GM18505 (cell line): Measurements from ENCODE around the gene S100A14.
A peak's percentile ranks its signal among the peaks of the same experiment; 100 is the strongest.

ENCODE experiments used
- ATAC-seq: cut with Tn5 transposase; IDR thresholded peaks from one replicate; pipeline ENCODE4 v1.9.1; 2021; ENCODE audit not compliant: unreplicated experiment
- POLR2A ChIP-seq: IDR thresholded peaks from 4 replicates; pipeline ENCODE4 v1.6.1; 2011; ENCODE audit warnings: borderline replicate concordance; ENCODE audit not compliant: insufficient read depth, insufficient read length; ENCODE audit errors: extremely low read depth

Gene S100A14

DNA sequence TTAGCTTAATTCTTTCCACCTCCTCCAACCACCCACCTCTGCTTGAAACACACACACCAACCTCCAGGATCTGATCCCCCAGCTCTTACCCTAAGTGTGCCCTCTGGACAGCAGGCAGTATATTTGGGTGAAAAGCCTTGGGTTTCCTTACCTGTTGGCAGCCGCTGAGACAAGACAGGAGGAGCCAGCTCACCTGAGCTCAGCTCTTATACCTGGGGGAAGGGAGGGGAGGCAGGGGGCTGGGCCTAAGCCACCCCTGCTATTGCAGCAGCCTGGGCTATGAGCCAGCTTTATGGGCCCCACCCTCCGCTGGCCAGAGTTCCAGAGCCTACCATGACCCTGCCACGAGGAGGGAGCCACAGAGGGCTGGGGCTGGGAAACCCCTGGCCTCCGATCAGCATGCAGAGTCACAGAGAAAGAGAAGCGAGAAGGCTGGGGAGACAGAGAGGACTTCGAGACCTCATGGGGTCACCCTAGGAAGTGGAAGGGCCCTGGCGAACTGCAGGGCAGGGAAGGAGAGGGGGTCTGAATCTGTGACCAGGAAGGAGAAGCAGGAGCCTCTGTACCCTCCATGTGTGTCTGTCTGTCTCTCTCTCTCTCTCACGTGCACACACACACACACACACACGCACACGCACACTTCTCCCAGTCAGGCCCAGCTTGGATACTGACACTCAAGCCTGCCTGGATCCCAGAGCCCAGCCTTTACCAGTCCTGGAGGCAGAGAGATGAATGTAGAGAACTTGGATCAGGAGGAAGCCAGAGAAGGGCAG is at the start of gene S100A14:
Gene S100A14 (minus strand): TSS at position 182 of the 773 bp plus-strand sequence. CDS start 467 bp downstream, outside the sequence.
- TF ChIP-seq POLR2A: no peak
- ATAC-seq: no peak

DNA sequence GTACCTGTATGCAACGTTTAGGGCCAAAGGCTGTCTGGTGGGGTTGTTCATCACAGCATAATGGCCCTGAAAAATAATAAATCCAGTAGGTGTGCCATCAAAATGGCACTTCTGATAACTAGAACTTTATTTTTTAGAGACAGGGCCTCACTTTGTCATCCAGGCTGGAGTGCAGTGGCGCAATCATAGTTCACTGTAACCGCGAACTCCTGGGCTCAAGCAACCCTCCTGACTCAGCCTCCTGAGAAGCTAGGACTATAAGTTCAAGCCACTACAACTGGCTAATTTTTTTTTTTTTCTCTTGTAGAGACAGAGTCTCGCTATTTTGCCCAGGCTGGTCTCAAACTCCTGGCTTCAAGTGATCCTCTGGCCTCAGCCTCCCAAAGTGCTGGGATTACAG is 47.1 kb upstream of the S100A14 start:
- no peak for TF ChIP-seq POLR2A
- ATAC-seq: no peak

- TF ChIP-seq POLR2A: no peak
- no peak for ATAC-seq
These were observed 46.1 kb upstream of the S100A14 start for GRCh38 chr1:153662269-153662668.

DNA sequence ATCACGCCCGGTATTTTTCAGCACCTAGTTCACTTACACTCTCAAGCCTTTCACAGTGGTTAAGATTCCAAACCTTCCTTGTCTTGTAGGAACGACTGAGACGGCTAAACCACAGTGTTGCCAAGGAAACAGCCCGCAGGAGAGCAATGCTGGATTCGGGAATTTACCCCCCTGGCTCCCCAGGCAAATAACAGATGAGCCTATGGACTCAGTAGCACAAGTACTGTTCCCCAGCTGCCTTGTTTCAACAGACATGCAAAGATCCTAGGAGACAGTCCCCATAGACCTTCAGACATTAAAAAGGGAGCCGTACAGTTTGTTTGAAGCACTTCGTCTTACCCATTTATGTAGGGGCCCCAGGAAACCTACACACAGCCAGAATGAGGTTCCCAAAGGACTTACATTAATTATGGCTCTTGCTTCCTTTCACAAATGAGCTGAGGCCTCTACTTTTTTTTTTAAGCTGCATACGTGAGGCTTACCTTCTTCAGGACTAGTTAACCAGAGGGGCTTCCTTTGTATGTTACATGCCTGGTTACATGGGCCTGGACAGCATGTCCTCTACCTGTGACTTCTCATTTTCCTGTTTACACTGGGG is 45.1 kb upstream of the S100A14 start:
- peak; percentile 22 for TF ChIP-seq POLR2A
- ATAC-seq: no peak

DNA sequence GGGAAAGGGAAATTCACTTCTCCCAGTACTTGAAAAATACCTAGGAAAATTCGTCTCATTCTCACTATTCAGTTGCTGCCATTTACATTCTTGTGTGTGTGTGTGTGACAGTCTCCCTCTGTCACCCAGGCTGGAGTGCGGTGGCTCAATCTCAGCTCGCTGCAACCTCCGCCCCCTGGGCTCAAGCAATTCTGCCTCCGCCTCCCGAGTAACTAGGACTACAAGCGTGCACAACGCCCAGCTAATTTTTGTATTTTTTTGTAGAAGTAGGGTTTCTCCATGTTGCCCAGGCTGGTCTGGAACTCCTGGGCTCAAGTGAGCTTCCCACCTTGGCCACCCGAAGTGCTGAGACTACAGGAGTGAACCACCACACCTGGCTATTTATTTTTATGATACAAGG is 43.5 kb upstream of the S100A14 start:
- no peak for TF ChIP-seq POLR2A
- no peak for ATAC-seq

DNA sequence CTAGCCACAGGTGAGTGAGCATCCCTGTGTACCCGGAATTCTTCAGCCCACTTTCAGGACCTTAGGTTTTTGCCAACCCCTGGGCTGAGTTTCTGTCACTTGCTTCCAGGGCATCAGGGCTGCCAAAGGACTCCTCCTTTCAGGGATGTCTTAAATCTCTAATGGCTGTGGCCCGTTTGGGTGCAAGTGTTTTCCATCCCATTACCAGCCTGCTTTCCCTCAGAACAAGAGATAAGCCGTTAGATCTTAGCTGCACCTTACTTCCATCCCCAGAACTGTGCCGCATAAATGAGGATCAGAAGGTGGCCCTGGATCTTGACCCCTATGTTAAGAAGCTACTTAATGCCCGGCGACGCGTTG is 43.0 kb upstream of the S100A14 start:
- ATAC-seq: no peak
- TF ChIP-seq POLR2A: no peak

DNA sequence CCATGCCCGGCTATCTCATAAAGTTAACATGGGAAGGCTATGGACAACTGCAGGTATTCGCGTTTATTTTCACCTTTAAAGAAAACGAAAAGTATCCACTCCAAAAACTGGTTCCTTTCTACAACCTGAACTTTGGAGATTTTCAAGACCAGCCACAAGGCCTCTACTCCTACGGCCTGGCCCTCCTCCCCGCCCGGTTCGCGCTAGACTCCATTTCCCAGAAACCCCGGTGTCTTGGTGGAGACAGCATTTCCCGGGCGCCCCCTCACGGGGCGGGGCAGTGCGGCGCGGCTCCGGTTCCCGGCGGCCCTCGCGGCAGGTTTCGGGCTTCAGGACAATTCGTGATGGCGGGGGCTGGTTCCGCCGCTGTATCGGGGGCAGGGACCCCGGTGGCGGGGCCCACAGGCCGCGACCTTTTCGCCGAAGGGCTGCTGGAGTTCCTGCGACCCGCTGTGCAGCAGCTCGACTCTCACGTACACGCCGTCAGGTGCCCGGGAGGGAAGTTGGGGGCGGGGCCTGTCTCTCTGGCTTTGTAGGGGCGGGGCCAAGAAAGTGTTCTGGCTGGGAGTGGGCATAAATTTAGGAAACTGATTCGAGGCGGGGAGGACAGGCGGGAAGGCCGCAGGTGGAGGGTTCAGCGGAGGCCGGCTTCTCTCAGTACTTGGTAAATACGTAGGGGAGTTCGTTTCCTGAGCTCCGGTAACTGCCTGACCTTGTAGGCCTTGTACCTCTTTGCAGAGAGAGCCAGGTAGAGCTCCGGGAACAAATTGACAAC is 42.5 kb upstream of the S100A14 start, which contains the start of gene SNAPIN:
Gene SNAPIN (plus strand): TSS at position 304 of the 775 bp plus-strand sequence. CDS start 41 bp downstream, at position 345.
- TF ChIP-seq POLR2A: peak; percentile 92
- peak; percentile 76 for ATAC-seq

DNA sequence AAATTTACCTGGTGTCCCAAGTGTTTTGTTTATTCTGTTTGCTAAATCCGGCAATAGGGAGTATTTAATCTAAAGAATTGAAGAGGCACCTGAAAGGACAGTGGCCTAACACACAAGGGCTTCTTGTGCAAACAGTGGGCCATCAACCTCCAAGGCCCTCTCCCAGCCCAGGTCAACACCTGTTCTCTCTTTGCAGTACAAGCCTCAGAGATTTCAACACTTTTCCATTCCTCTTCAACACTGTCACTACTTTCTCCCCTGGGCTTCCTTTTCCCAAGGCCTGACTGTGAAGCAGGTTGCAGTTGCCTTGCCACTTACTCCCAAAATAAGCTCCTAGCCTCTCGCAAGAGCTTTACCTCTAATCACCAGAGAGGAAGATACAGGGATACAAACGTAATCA is 39.2 kb upstream of the S100A14 start:
- no peak for ATAC-seq
- TF ChIP-seq POLR2A: no peak

DNA sequence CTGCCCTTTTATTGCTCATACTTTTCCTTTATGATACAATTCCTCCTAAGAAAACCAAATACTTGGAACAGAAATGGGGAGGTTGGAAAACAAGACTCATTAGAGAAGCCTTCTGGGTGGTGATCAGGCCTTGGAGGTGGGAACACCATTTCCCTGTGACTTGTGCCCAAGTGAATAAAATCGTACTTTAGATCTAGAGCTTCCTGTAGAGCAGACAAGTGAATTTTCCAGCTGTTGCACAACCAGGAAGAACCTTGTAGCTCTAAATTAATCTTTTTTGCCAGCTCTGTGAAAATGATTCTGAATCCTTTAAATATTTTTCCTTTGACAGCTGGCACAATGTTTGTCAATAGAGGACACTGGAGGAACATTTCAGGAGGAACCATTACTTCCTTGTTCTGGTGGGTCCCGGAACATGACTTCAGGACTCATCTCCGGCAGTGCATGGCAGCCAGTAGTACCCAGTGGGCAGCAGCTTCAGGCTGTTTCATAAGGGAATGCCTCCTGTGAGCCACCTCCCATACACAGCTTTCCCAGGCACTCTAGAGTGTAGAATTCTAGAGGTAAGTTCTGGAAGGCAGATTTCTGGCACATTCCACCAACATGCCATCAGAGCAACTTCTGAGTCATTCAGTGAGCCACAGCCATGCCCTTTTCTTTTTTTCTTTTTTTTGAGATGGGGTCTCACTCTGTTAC is 36.8 kb upstream of the S100A14 start:
- no peak for TF ChIP-seq POLR2A

DNA sequence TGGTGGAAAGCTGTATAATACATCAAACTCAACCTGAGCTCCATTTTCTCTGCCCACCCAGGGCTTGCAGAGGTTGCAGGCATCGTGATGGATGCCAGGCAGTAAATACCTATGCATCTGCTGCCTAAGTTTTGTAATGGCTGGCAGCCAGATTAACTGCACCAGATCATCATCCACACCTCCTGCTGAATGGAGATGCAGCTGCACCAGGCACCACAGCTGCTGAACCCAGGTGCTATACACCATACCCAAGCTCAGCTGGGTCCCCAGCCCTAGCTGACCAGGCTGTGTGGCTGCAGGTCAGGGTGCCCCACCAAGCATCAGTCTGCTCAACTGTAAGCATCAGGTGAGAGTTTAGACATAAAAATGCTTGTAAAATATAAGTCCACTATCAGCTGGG is 35.6 kb upstream of the S100A14 start:
- no peak for ATAC-seq

More for the DNA sequence above, 36.8 kb upstream of the S100A14 start:
- no peak for ATAC-seq

DNA sequence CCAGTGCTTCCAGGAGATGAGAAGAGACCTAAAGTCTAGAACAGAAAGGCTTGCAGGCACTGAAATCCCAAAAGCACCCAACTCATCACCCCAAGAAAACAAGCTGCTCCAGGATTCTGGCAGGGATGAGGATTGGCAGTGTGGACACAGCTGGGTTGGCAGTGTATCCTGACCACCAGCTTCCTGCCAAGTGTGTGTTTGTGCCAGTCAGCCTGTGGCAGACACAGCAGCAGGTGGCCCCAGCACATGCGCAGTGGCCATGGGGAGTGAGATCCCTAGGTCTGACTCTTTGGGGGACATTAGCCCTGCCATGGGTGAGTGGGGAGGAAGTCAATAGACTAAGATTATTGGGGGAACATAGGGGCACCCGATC is 33.7 kb upstream of the S100A14 start:
- no peak for TF ChIP-seq POLR2A
- ATAC-seq: no peak

More for the DNA sequence above, 35.6 kb upstream of the S100A14 start:
- TF ChIP-seq POLR2A: no peak

DNA sequence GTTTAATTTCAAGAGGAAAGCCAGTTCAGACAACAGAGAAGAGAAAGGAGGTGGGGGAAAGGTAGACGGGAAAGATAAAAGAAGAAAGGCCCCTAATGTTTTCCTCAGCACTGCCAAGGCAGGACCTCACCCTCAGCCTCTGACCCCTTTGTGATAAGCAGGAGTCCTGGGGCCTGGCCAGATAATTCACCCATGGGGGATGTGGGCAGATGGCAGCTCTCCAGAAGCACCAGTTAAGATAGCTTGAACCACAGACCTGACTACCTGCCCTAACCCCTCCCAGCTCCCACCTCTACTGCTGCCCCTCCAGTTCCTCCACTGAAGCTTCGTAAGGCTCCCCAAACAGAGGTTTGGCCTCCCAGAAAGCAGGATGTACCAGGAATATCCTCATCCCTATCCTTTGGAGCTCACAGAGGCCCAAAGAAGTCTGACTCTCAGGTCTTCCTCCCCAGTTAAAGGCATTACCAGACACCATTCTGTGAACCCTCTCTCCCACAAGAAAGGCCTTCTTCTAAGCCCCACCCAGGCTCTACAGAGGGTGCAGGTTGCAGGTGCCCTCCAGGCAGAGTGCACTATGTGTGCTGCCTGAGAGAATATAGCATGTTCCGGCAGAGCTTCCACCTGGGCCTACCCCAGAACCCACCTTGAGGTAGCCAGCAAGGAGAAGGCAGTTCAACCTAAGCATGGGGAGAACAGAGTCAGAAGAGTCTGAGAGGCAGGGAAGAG is 33.2 kb upstream of the S100A14 start:
- ATAC-seq: no peak
- no peak for TF ChIP-seq POLR2A
